ENCODE results near the gene GGNBP2.
"Not testable (repeated sequence)": the region's sequence is repeated elsewhere in the genome, so short reads cannot be mapped to it uniquely, and the experiment has no call there.

The GGNBP2 gene

GRCh38 chr17:36505171-36505570, 39.5 kb upstream of the GGNBP2 start:
- H3K27me3 ChIP-seq (ENCODE audit: control insufficient read depth in 1 of 2, insufficient read depth in 2 of 2, low read length in 2 of 2) = no peaks in the 10 kb centered on the region
- H3K4me3 ChIP-seq (ENCODE audit: low read depth in 1 of 2, low read length in 2 of 2) = no peak overlapping the region
- H3K9ac ChIP-seq (ENCODE audit: low read length) = no peak overlapping the region
- peaks cover 45% of the 10 kb centered on the region for H3K36me3 ChIP-seq (ENCODE audit: insufficient read depth, low read length)
- H3K9me3 ChIP-seq (ENCODE audit: low read length) = no peaks in the 10 kb centered on the region
- H3K27ac ChIP-seq (ENCODE audit: low read depth, low read length) = no peak overlapping the region
- no peaks in the 10 kb centered on the region for H3K4me1 ChIP-seq (ENCODE audit: insufficient read depth, low read length)

DNA sequence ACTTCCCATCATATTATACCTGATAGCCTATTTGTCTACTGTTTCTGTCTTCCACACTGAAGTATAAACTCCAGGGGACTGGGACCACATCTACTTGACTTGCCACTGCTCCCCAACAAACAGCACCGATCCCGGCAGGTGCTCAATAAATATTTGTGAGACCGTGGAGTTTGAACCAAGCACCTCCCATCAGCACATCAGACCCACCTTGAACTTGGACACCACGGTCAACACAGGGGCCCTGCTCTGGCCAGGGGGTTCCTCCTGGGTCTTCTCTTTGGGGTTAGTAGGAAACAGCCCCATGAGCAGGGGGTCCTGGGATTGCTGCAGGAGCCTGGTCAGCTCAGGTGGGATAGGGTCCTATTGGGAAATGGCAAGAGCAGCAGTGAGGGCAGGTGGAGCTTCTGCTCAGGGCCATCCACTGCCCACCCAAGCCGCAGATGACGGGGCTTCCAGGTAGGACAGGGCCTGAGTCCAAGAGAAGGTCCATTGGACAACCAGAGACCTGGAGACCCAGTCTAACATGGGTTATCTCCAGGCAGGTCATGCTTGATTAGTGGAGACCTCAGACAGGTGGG, 38.4 kb upstream of the GGNBP2 start:
- no peak overlapping the region for H3K4me3 ChIP-seq (ENCODE audit: low read depth in 1 of 2, low read length in 2 of 2)
- no peaks in the 10 kb centered on the region for H3K27me3 ChIP-seq (ENCODE audit: control insufficient read depth in 1 of 2, insufficient read depth in 2 of 2, low read length in 2 of 2)
- no peaks in the 10 kb centered on the region for H3K4me1 ChIP-seq (ENCODE audit: insufficient read depth, low read length)
- no peaks in the 10 kb centered on the region for H3K9me3 ChIP-seq (ENCODE audit: low read length)
- H3K27ac ChIP-seq (ENCODE audit: low read depth, low read length) = no peak overlapping the region
- H3K36me3 ChIP-seq (ENCODE audit: insufficient read depth, low read length) = peaks cover 40% of the 10 kb centered on the region
- no peak overlapping the region for H3K9ac ChIP-seq (ENCODE audit: low read length)

DNA sequence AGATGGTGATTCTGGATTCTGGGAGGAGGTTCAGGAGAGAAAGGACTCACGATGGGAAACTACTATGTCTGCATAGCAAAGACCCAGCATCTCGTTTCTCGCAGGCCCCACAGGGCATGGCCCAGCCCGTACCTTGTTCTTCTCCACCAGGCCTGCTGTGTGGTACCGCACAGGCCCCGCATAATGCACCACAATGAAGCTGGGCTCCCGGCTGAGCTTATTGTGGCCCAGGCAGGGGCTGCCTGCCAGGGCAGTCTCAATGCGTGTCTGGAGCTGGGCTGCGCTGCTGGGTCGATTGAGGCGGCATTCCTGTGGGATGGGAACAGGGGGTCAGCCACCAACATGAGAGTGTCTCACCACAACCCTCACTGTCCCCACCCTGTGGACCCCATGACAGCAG, 37.9 kb upstream of the GGNBP2 start:
- Histone ChIP-seq H3K27ac (ENCODE audit: low read depth, low read length) (no peak overlapping the region), H3K9ac (ENCODE audit: low read length) (no peak overlapping the region), H3K27me3 (ENCODE audit: control insufficient read depth in 1 of 2, insufficient read depth in 2 of 2, low read length in 2 of 2) (no peaks in the 10 kb centered on the region), H3K4me3 (ENCODE audit: low read depth in 1 of 2, low read length in 2 of 2) (no peak overlapping the region), H3K4me1 (ENCODE audit: insufficient read depth, low read length) (no peaks in the 10 kb centered on the region), H3K36me3 (ENCODE audit: insufficient read depth, low read length) (peaks cover 40% of the 10 kb centered on the region), H3K9me3 (ENCODE audit: low read length) (no peaks in the 10 kb centered on the region)

DNA sequence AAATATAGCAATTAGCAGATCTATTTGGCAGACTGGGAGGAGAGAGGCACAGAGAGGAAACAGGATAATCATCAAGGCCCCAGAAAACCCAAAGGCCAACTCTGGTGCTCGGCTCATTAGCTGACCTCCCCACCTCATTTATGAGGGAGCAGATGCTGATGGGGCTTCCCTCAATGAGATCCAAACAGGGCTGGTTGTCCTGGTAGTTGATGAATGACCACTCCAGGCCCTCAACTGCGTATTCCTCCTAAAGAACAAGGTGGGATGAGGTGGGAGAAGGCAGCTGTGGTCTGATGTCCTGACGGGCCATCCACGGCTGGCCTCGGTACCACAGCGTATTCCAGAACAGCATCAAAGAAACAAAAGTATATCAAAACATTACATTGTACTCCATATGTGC, 37.5 kb upstream of the GGNBP2 start:
- H3K36me3 ChIP-seq (ENCODE audit: insufficient read depth, low read length) = peaks cover 40% of the 10 kb centered on the region
- H3K9me3 ChIP-seq (ENCODE audit: low read length) = no peaks in the 10 kb centered on the region
- H3K4me1 ChIP-seq (ENCODE audit: insufficient read depth, low read length) = no peaks in the 10 kb centered on the region
- H3K4me3 ChIP-seq (ENCODE audit: low read depth in 1 of 2, low read length in 2 of 2) = no peak overlapping the region
- H3K27ac ChIP-seq (ENCODE audit: low read depth, low read length) = no peak overlapping the region
- H3K27me3 ChIP-seq (ENCODE audit: control insufficient read depth in 1 of 2, insufficient read depth in 2 of 2, low read length in 2 of 2) = no peaks in the 10 kb centered on the region
- H3K9ac ChIP-seq (ENCODE audit: low read length) = no peak overlapping the region

GRCh38 chr17:36508439-36508838, 36.3 kb upstream of the GGNBP2 start:
- not testable (repeated sequence) for H3K9me3 ChIP-seq (ENCODE audit: low read length); H3K27ac ChIP-seq (ENCODE audit: low read depth, low read length); H3K27me3 ChIP-seq (ENCODE audit: control insufficient read depth in 1 of 2, insufficient read depth in 2 of 2, low read length in 2 of 2); H3K9ac ChIP-seq (ENCODE audit: low read length); H3K4me1 ChIP-seq (ENCODE audit: insufficient read depth, low read length); H3K4me3 ChIP-seq (ENCODE audit: low read depth in 1 of 2, low read length in 2 of 2)
- peaks cover 33% of the 10 kb centered on the region for H3K36me3 ChIP-seq (ENCODE audit: insufficient read depth, low read length)

DNA sequence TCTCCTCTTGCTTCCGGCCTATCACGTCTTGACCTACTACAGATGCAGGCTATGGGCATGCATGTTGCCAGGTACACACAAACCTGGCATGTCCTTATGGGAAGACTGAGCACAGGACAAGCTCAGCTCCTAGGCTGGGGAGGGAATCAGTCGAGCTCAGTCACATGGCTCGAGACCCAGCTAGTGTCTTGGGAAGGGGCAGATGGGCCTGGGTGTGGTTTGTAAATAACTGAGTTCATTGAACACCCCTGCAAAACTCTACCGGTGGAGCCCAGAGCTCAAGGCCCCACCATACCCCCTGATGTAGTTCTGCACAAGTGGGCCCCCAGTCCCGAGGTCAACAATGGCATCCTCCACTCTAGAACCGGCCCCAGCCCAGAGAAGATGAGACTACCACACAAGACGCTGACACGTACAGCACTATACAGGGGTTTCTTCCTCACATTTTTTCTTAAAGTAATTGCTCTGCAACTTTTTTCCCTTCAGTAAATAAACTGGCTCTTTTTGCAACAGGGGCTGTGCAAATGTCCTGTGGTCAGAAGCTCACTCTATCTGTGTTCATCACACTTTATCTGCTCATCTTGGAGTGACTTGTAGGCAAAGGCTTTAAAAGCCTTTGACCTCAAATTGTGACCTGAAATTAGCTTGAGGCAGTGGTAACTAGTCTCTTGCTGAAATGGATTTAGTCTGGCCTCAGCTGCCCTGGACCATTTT, 35.3 kb upstream of the GGNBP2 start:
- Histone ChIP-seq H3K9me3 (ENCODE audit: low read length) (no peaks in the 10 kb centered on the region), H3K27me3 (ENCODE audit: control insufficient read depth in 1 of 2, insufficient read depth in 2 of 2, low read length in 2 of 2) (no peaks in the 10 kb centered on the region), H3K4me3 (ENCODE audit: low read depth in 1 of 2, low read length in 2 of 2) (no peak overlapping the region), H3K36me3 (ENCODE audit: insufficient read depth, low read length) (peaks cover 24% of the 10 kb centered on the region), H3K27ac (ENCODE audit: low read depth, low read length) (no peak overlapping the region), H3K9ac (ENCODE audit: low read length) (no peak overlapping the region), H3K4me1 (ENCODE audit: insufficient read depth, low read length) (no peaks in the 10 kb centered on the region)

DNA sequence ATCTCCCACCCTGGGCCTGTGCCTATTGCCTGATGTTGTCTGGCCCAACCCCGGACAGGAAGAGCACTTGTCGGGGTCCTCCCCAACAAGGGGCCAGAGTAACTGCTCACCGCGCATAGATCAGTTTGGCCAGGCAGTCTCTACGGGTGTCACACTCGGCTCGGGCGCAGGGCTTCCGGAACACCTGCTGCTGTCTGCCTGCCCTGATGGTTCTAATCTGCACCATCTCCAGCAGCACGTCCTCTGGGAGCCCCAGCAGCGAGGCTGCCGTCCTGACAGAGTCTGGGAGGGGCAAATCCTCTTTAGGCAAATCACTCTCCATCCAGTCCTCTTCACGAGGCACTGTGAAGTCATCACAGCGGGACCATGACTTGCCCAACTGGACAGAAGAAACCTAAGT, 34.1 kb upstream of the GGNBP2 start:
- Histone ChIP-seq H3K4me1 (ENCODE audit: insufficient read depth, low read length) (no peaks in the 10 kb centered on the region), H3K9me3 (ENCODE audit: low read length) (no peaks in the 10 kb centered on the region), H3K27ac (ENCODE audit: low read depth, low read length) (no peak overlapping the region), H3K9ac (ENCODE audit: low read length) (no peak overlapping the region), H3K4me3 (ENCODE audit: low read depth in 1 of 2, low read length in 2 of 2) (no peak overlapping the region), H3K27me3 (ENCODE audit: control insufficient read depth in 1 of 2, insufficient read depth in 2 of 2, low read length in 2 of 2) (no peaks in the 10 kb centered on the region), H3K36me3 (ENCODE audit: insufficient read depth, low read length) (peaks cover 16% of the 10 kb centered on the region)

- no peak overlapping the region for H3K4me3 ChIP-seq (ENCODE audit: low read depth in 1 of 2, low read length in 2 of 2)
- no peaks in the 10 kb centered on the region for H3K4me1 ChIP-seq (ENCODE audit: insufficient read depth, low read length)
- no peaks in the 10 kb centered on the region for H3K27me3 ChIP-seq (ENCODE audit: control insufficient read depth in 1 of 2, insufficient read depth in 2 of 2, low read length in 2 of 2)
- H3K36me3 ChIP-seq (ENCODE audit: insufficient read depth, low read length) = peaks cover 11% of the 10 kb centered on the region
- no peaks in the 10 kb centered on the region for H3K9me3 ChIP-seq (ENCODE audit: low read length)
- H3K9ac ChIP-seq (ENCODE audit: low read length) = no peak overlapping the region
- no peak overlapping the region for H3K27ac ChIP-seq (ENCODE audit: low read depth, low read length)
Observed at GRCh38 chr17:36511216-36511615, 33.5 kb upstream of the GGNBP2 start.

GRCh38 chr17:36512641-36513040, 32.1 kb upstream of the GGNBP2 start:
- Histone ChIP-seq H3K4me3 (ENCODE audit: low read depth in 1 of 2, low read length in 2 of 2) (no peak overlapping the region), H3K27me3 (ENCODE audit: control insufficient read depth in 1 of 2, insufficient read depth in 2 of 2, low read length in 2 of 2) (no peaks in the 10 kb centered on the region), H3K27ac (ENCODE audit: low read depth, low read length) (no peak overlapping the region), H3K9me3 (ENCODE audit: low read length) (no peaks in the 10 kb centered on the region), H3K4me1 (ENCODE audit: insufficient read depth, low read length) (no peaks in the 10 kb centered on the region), H3K36me3 (ENCODE audit: insufficient read depth, low read length) (no peaks in the 10 kb centered on the region), H3K9ac (ENCODE audit: low read length) (no peak overlapping the region)

DNA sequence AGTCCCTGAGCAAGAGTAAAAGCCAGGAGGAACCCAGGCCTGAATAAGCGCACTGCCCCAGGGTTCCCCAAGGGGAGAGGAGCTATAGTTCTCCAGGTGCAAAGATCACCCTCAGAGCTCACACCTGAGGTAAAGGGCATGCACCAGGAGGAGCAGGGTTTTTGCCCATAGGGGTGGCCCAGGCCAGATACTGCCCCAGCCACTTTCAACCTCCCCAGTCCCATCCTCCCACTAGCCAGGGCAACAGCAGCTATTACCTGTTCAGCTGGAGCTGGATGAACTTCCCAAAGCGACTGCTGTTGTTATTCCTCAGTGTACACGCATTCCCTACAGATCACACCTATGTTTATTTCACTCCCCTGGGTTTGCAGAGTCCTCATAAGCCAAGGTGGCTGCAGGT, 29.9 kb upstream of the GGNBP2 start:
- Histone ChIP-seq H3K4me1 (ENCODE audit: insufficient read depth, low read length) (no peaks in the 10 kb centered on the region), H3K9ac (ENCODE audit: low read length) (no peak overlapping the region), H3K36me3 (ENCODE audit: insufficient read depth, low read length) (no peaks in the 10 kb centered on the region), H3K27me3 (ENCODE audit: control insufficient read depth in 1 of 2, insufficient read depth in 2 of 2, low read length in 2 of 2) (no peaks in the 10 kb centered on the region), H3K4me3 (ENCODE audit: low read depth in 1 of 2, low read length in 2 of 2) (no peak overlapping the region), H3K27ac (ENCODE audit: low read depth, low read length) (no peak overlapping the region), H3K9me3 (ENCODE audit: low read length) (no peaks in the 10 kb centered on the region)

DNA sequence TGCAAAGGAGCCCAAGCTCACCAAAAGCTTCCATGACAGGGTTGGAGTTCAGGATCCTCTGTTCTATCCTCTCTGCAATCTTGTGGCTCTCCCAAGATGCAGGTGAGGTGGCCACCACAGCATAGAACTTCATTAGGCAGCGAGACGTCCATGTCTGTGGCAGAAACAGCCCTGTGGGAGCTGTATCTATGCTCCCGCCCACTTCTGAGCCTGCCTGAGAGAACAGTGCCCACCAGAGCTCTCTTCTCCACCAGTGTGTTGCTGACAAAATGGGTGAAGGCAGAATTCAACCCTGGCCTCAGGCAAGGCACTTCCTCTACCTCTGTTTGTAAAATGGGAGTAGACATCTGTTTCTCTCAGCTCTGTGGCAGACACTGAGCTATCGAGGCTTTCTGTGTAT, 28.9 kb upstream of the GGNBP2 start:
- H3K9me3 ChIP-seq (ENCODE audit: low read length) = no peaks in the 10 kb centered on the region
- H3K27me3 ChIP-seq (ENCODE audit: control insufficient read depth in 1 of 2, insufficient read depth in 2 of 2, low read length in 2 of 2) = no peaks in the 10 kb centered on the region
- H3K36me3 ChIP-seq (ENCODE audit: insufficient read depth, low read length) = no peaks in the 10 kb centered on the region
- H3K27ac ChIP-seq (ENCODE audit: low read depth, low read length) = no peak overlapping the region
- no peak overlapping the region for H3K9ac ChIP-seq (ENCODE audit: low read length)
- no peak overlapping the region for H3K4me3 ChIP-seq (ENCODE audit: low read depth in 1 of 2, low read length in 2 of 2)
- H3K4me1 ChIP-seq (ENCODE audit: insufficient read depth, low read length) = no peaks in the 10 kb centered on the region

DNA sequence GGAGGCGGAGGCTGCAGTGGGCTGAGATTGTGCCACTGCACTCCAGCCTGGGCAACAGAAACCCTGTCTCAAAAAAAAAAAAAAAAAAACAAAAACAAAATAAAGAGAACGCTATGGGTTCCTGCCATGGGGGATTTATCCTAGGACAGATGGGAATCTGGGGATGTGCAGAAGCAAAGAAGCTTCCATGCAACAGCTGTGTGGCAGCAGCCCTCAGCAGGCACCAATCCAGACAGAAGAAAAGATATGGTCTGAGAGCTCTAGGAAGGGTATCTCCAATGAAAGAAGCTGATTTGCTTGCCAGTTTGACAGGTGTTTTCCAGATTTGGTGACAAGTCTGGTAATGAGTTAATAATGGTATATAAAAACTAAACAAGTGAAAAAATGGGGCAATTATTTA, 21.6 kb upstream of the GGNBP2 start:
- peaks cover 39% of the 10 kb centered on the region for H3K36me3 ChIP-seq (ENCODE audit: insufficient read depth, low read length)
- H3K27ac ChIP-seq (ENCODE audit: low read depth, low read length) = no peak overlapping the region
- no peaks in the 10 kb centered on the region for H3K27me3 ChIP-seq (ENCODE audit: control insufficient read depth in 1 of 2, insufficient read depth in 2 of 2, low read length in 2 of 2)
- no peaks in the 10 kb centered on the region for H3K4me1 ChIP-seq (ENCODE audit: insufficient read depth, low read length)
- H3K9ac ChIP-seq (ENCODE audit: low read length) = no peak overlapping the region
- no peaks in the 10 kb centered on the region for H3K9me3 ChIP-seq (ENCODE audit: low read length)
- H3K4me3 ChIP-seq (ENCODE audit: low read depth in 1 of 2, low read length in 2 of 2) = no peak overlapping the region
